ENCODE results near the gene RARB.

DNA sequence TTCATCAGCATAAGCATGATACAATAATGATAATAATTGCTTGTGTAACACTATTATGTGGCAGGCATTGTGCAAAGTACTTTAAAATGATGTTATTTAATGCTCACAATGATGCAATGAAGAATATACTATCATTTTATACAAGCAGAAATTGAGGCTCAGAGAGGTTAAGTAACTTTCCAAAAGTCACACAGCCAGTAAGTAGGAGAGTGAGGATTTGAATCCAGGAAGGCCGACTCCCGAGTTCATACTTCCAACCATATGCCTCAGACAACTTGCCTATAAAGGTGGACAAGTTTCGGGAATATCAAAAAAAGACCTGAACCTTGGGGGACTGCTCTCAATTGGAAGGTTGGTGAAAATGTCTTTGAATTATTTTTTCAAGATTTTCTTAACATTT, 19.9 kb downstream of the RARB start:
- TF ChIP-seq, protein P1, sequence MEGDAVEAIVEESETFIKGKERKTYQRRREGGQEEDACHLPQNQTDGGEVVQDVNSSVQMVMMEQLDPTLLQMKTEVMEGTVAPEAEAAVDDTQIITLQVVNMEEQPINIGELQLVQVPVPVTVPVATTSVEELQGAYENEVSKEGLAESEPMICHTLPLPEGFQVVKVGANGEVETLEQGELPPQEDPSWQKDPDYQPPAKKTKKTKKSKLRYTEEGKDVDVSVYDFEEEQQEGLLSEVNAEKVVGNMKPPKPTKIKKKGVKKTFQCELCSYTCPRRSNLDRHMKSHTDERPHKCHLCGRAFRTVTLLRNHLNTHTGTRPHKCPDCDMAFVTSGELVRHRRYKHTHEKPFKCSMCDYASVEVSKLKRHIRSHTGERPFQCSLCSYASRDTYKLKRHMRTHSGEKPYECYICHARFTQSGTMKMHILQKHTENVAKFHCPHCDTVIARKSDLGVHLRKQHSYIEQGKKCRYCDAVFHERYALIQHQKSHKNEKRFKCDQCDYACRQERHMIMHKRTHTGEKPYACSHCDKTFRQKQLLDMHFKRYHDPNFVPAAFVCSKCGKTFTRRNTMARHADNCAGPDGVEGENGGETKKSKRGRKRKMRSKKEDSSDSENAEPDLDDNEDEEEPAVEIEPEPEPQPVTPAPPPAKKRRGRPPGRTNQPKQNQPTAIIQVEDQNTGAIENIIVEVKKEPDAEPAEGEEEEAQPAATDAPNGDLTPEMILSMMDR (IDR thresholded peaks at IDR 0.05) = no peak
- no peak for TF ChIP-seq POLR2A (IDR thresholded peaks at IDR 0.05)
